HepG2 (cell line): ENCODE results near the gene TACC2. TPM values are rescaled to one million over a fixed set of nuclear protein-coding genes. Genes with fewer than 3 reads are reported as not detected.

Experiments
- CBFB ChIP-seq: sonication (generic); formaldehyde crosslinking; IDR thresholded peaks from 2 replicates; pipeline ENCODE4 v1.4.0; 2020; ENCODE audit warnings: missing genetic modification reagents
- HHEX ChIP-seq: IDR thresholded peaks from 2 replicates; pipeline ENCODE4 v1.6.1; 2016; ENCODE audit warnings: control low read depth
- PRDM10 ChIP-seq: sonication (generic); formaldehyde crosslinking; IDR thresholded peaks from 2 replicates; pipeline ENCODE4 v1.4.0; 2020; ENCODE audit warnings: low read depth, missing genetic modification reagents
- TCF7 ChIP-seq: sonication (generic); IDR thresholded peaks from 2 replicates; pipeline ENCODE4 v1.6.1; 2016; ENCODE audit warnings: antibody characterized with exemption, low read depth
- ZGPAT ChIP-seq: IDR thresholded peaks from 2 replicates; pipeline ENCODE4 v1.6.1; 2016; ENCODE audit warnings: mild to moderate bottlenecking
- ZNF317 ChIP-seq: sonication (generic); formaldehyde crosslinking; IDR thresholded peaks from 2 replicates; pipeline ENCODE4 v1.5.0; 2020; ENCODE audit warnings: mild to moderate bottlenecking, missing genetic modification reagents
- polyA plus RNA-seq, 8 experiments: library from polyadenylated mRNA; depleted of rRNA in 3 of 8; stranded (reverse) in 7 of 8; unstranded in 1 of 8; fragments of >200 nt; fragmentation: Illumina TruSeq in 4 of 8; extraction: Trizol in 4 of 8; gene quantifications; 2 replicates each; pipeline versions ENCODE4 v1.2.1 to v1.2.3, GENCODE V29; 2011 to 2016; ENCODE audit warnings: low read depth in 4 of 8, missing spikeins in 1 of 8, mixed read lengths in 1 of 8; ENCODE audit not compliant: insufficient read depth in 1 of 8
- small RNA-seq, 3 experiments: library from RNA; depleted of rRNA; stranded (forward); fragments of <200 nt; gene quantifications; one replicate each; pipeline ENCODE3, GENCODE V24; 2012; ENCODE audit warnings: low read depth in 2 of 3, low replicate concordance in 1 of 3; ENCODE audit not compliant: insufficient read length in 3 of 3, insufficient read depth in 2 of 3
- total RNA-seq, 5 experiments: library from RNA; depleted of rRNA; stranded (reverse); fragments of >200 nt; fragmentation: Illumina TruSeq; extraction: Trizol; gene quantifications; 2 replicates each; pipeline ENCODE4 v1.2.3, GENCODE V29; 2016; ENCODE audit warnings: low read depth in 1 of 5

TACC2 gene
- total and polyA plus RNA-seq, 2 of the 13 experiments (the other 11 are each of a cell fraction or from before 2014, with no cell fraction given) = 11.8 to 16.0 TPM

GRCh38 chr10:122303271-122304053, 314.5 kb downstream of the TACC2 start (continued):
- TF ChIP-seq PRDM10 (CRISPR knock-in tag) (peak; percentile 92), ZGPAT (0 out of 2 replicates have a peak, but pooled peaks have one; percentile 0), ZNF317 (CRISPR knock-in tag) (0 out of 2 replicates have a peak, but pooled peaks have one; percentile 0), HHEX (CRISPR knock-in tag) (peak; percentile 58), TCF7 (peak; percentile 64), CBFB (peak; percentile 95)

Small RNA genes within 50 kb of the gene (small RNA-seq; reads per million reads assigned to genes)
- gene RF02219 = 0 reads per million in 3 experiments

Other genes starting within 250 kb of the TACC2 start
- gene ATE1, start 61.1 kb upstream of the TACC2 start, total RNA-seq (2016; rRNA removed; fragmentation: Illumina TruSeq; extraction: Trizol) = 42.2 and 68.9 TPM in 2 replicates
- 13.9 and 17.5 TPM in 2 replicates for gene ATE1, start 61.1 kb upstream of the TACC2 start, polyA plus RNA-seq (2011; rRNA removed)
- gene NSMCE4A, start 13.9 kb upstream of the TACC2 start, total RNA-seq (2016; rRNA removed; fragmentation: Illumina TruSeq; extraction: Trizol) = 91.6 and 108 TPM in 2 replicates
- 47.0 and 61.1 TPM in 2 replicates for gene NSMCE4A, start 13.9 kb upstream of the TACC2 start, polyA plus RNA-seq (2011; rRNA removed)